ENCODE data around the gene ZNF638. TPM values are rescaled to one million over a fixed set of nuclear protein-coding genes. Genes with fewer than 3 reads are reported as not detected.

The ZNF638 gene
- total RNA-seq, 4 donors from 2014 or later: 202 to 286 (median 252) TPM

GRCh38 chr2:71484354-71484753 is 152.8 kb downstream of the ZNF638 start:
- 69 to 72% methylated on average over 2 of the region's 2 CpGs for WGBS, 2 donors
- Histone ChIP-seq H3K27me3 (no peaks in the 10 kb centered on the region), H3K9me3 (no peaks in the 10 kb centered on the region), H3K4me3 (no peak overlapping the region), H3K36me3 (no peaks in the 10 kb centered on the region), H3K27ac (no peak overlapping the region), H3K4me1 (no peaks in the 10 kb centered on the region)
- no peak for DNase-seq (ENCODE audit: low spot score in 2 of 2)
- TF ChIP-seq, protein P1, sequence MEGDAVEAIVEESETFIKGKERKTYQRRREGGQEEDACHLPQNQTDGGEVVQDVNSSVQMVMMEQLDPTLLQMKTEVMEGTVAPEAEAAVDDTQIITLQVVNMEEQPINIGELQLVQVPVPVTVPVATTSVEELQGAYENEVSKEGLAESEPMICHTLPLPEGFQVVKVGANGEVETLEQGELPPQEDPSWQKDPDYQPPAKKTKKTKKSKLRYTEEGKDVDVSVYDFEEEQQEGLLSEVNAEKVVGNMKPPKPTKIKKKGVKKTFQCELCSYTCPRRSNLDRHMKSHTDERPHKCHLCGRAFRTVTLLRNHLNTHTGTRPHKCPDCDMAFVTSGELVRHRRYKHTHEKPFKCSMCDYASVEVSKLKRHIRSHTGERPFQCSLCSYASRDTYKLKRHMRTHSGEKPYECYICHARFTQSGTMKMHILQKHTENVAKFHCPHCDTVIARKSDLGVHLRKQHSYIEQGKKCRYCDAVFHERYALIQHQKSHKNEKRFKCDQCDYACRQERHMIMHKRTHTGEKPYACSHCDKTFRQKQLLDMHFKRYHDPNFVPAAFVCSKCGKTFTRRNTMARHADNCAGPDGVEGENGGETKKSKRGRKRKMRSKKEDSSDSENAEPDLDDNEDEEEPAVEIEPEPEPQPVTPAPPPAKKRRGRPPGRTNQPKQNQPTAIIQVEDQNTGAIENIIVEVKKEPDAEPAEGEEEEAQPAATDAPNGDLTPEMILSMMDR (IDR thresholded peaks at IDR 0.05): no peak
- no peak for TF ChIP-seq POLR2A (IDR thresholded peaks at IDR 0.05)

Small RNA genes within 50 kb of the gene (small RNA-seq; reads per million reads assigned to genes)
- gene RNU6-105P: not detected

Other genes starting within 250 kb of the ZNF638 start
- 10 to 100 TPM in 3 of 4 donors, 1 to 10 TPM in 1; 7.5 to 17.2 (median 12.2) TPM for gene MCEE, start 201.6 kb upstream of the ZNF638 start, total RNA-seq
- gene MPHOSPH10, start 201.1 kb upstream of the ZNF638 start, total RNA-seq: 10 to 100 TPM; 15.3 to 30.8 (median 16.6) TPM
- gene PAIP2B, start 104.7 kb upstream of the ZNF638 start, total RNA-seq: 10 to 100 TPM in 3 of 4 donors, 1 to 10 TPM in 1; 5.7 to 22.1 (median 13.6) TPM
- gene DYSF, start 121.8 kb downstream of the ZNF638 start, total RNA-seq: 10 to 100 TPM in 1 of 4 donors, 1 to 10 TPM in 3; 4.2 to 12.0 (median 5.9) TPM